Inferior parietal cortex (tissue), 1 donor: ENCODE measurements around the gene SKOR1.

Experiments used
- DNase-seq: peaks from one replicate; pipeline ENCODE4 v3.0.0-alpha.2; 2016; ENCODE audit errors: extremely low spot score

Gene SKOR1, protein sequence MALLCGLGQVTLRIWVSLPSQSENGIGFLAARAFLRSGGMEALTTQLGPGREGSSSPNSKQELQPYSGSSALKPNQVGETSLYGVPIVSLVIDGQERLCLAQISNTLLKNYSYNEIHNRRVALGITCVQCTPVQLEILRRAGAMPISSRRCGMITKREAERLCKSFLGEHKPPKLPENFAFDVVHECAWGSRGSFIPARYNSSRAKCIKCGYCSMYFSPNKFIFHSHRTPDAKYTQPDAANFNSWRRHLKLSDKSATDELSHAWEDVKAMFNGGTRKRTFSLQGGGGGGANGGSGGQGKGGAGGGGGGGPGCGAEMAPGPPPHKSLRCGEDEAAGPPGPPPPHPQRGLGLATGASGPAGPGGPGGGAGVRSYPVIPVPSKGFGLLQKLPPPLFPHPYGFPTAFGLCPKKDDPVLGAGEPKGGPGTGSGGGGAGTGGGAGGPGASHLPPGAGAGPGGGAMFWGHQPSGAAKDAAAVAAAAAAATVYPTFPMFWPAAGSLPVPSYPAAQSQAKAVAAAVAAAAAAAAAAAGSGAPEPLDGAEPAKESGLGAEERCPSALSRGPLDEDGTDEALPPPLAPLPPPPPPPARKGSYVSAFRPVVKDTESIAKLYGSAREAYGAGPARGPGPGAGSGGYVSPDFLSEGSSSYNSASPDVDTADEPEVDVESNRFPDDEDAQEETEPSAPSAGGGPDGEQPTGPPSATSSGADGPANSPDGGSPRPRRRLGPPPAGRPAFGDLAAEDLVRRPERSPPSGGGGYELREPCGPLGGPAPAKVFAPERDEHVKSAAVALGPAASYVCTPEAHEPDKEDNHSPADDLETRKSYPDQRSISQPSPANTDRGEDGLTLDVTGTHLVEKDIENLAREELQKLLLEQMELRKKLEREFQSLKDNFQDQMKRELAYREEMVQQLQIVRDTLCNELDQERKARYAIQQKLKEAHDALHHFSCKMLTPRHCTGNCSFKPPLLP

DNA sequence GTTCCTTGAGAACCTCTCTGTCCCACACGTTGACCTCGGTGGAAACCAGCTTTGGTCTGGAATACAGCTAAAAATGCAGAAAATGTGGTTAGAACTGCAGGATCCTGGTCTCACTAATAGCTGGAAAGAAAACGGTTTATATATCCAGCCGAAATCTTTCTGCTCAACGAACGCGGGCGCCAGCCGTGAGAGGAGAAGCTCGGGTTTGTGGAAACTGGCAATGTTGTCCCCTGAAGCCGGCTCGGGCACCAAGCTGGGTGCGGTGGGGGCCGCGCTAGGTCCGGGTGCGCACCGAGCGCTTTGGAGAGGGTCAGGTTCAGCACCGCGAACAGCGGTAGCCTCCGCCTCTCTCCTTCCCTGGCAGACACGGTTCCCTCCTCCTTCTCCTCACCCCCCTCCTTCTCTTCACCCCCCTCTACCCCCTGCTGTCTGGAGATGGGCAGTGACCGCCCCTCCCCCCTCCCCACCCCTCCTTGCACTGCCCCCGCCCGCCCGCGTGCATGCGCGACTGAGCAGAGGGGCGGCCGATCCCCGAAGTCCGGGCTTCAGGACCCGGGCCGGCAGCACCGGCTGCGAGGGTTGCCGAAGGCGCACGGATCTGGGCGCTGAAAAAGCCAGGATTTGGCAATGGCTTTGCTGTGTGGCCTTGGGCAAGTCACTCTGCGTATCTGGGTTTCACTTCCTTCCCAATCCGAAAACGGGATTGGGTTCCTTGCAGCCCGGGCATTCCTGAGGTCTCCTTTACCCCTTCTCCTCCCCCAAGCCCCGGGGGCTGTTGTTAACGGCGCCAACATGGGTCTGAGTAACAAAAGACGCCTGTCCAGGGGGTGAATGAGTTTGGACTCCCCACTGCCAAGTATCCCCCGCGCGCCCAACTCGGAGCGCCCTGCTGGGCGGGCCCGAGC, at the start of gene SKOR1:
Gene SKOR1 (plus strand): TSS at position 534 of the 905 bp plus-strand sequence. CDS start 94 bp downstream, at position 628.
- DNase-seq, result no peak

DNA sequence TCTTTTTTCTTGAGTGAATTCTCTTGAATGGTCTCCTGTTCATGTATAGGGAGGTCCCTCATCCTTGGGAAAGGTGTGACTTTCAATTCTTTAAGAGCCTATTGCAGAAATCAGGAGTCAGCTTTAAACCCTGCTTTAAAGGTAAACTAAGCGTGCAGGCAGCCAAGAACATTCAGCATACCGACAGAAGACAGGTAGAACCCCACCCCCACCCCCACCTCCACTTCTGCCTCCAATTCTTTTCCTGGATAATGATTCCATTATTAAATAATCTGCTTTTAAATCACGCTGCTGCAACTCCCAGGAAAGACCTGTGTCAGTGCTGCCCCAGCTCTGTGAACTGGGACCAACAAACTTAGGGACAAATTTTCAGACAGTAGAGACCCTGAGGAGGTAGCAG, 49.3 kb upstream of the SKOR1 start:
- DNase-seq, result no peak

DNA sequence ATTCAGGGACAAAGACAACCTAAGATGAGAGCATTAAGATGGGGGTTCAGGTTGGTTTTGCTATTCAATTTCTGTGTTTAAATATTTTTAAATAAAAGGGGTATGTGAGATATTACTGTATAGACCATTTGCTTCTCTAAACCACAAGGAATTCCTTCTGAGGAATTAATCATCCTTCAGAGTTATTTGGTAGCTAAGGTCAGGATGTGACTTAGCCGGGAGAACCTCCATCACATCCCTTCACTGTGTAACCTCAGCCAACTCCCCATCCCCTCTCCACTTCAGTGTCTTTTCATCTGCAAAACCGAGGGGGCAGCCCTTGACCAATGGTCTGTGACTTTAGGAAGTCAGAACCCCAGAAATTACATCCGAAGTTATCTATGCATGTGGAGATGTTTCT, 48.7 kb upstream of the SKOR1 start:
- DNase-seq, result no peak

DNA sequence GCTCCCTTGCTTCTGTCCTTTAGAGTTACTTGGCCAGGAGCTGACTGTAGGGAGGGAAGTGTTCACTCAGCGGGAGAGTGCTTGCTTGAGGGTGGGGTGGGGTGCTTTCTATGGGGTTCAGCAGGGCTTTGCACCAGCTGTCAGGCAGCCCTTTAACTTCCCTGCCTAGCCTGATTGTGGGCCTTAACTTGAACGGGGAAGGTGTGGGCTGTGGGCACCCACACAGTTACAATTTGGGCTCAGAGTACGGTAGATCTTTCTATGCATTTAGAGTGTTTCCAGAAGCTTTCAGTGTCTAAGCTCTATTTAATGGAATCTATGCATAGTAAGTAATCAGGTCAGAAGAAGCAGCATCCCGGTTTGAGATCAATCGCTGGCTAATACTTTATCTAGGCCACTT, 48.2 kb upstream of the SKOR1 start:
- DNase-seq, result no peak

DNA sequence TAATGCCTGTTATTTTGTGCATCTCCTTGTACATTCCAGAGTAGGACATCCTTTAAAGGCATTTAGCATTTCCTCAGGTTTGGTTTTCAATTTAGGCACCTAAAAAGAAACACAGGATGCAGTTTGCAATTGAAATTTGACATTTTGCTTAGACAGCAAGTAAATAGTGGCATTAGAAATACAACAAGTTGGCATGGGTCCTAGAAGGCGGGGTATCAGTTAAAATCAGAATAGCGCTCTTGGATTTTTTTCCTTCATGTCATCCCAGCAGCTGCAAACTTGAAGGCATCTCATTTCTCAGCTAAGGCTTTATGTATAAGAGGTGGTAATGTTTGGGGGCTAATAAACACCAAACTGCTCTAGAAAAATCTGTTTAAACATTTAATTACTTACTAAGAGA, 47.5 kb upstream of the SKOR1 start:
- DNase-seq, result no peak

DNA sequence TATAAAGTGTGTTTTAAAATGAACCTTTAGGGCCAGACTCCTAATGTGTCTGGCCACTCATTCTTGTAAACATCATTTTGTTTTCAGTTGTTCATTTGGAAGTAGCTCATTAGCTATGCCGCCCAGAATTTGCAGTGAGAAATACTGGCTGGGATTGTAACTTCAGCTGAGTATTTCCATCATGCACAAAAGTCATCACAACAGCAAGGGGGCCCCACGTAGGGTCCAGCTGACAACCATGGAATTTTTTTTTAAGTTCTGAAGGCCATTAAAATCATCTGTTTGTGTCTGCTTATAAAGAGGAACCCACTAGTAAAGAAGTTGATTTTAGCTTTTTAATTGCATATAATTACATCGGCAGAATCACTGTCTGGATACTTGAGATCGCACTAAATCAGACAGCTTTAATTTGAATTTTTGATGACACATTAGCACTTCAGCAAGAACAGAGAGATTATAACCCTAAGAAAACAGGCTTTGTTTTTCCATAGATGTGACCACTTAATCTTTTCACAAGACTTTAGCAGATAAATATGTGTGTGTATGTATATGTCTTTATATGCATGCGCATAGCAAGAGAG, 46.3 kb upstream of the SKOR1 start:
- no peak for DNase-seq

DNA sequence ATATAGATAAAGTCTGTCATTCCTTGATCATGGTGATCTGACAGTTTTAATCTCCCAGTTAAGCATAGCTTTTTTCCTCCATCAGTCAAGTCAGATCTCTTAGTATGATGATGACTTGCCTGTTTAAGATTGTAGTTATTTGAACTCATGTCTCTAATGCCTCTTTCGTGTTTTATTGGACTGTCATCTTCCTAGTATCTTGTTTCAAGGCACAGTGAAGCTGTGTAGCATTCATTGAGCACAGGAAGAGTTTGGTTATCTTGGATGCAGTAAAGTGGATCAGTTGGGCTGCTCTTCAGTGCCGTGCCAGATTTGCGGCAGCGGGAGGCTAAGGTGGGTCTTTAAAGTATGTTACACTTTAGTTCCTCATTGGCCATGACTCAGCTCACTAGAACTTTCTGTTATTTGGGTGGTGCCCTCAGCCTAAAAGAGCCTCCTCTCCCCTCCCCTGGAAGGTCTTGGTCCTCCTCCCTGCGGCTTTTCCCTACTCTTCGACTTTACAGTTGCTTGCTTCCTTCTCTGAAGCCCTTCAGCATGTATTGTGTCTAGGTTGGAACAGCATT, 45.7 kb upstream of the SKOR1 start:
- DNase-seq, result no peak

DNA sequence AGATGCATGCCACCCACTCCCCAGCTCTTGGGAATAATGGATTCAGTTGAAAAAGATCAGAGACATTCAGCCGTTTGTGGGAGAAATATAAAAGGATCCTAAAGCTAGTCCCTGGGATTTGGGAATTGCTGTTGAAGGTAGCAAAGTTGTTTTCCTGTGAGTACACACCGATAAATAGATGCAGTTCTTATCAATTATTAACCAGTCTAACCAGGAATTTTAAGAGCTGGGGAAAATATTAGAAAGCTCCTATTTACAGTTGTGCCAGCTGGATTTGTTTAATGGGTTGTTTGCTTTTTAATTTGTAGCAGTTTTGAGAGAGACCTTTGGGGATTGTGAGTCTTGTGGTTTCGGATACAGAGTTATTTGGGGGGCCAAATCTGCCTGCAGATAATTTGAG, 44.2 kb upstream of the SKOR1 start:
- no peak for DNase-seq

DNA sequence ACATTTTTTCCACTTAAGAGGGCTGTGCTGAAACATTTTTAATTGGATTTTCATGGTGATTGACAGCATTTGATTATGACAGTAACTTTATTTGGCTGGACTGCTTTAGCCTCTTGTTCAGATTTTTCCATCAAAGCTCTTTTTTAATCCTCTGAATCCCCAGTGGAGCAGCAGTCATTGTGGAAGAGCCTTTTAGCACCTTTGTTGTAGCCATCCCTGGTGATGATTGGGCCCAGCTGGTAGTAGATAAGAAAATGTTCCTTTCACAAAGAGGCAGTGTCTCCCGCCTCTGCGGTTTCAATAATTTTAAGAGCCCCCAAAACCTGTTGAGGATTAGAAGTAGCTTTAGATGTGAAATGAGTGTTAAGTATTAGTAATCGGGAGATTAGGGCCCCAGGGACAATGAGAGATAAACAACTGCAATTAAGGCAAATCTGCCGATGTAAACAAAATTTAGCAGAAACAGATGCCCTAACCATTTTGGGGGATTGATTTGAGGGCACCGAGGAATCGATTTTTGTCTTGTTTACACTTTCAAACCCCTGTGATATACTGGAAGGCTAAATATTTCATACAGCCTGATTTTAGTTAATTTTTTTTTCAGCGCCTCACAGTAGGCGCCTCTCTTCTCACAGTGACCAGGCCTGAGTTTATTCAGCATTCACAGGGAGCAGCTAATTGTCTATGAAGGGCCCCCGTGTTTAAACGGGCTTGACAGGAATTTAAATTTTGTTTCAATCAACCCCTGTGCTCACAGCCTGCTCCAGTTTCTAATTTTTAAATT, 43.2 kb upstream of the SKOR1 start:
- no peak for DNase-seq

DNA sequence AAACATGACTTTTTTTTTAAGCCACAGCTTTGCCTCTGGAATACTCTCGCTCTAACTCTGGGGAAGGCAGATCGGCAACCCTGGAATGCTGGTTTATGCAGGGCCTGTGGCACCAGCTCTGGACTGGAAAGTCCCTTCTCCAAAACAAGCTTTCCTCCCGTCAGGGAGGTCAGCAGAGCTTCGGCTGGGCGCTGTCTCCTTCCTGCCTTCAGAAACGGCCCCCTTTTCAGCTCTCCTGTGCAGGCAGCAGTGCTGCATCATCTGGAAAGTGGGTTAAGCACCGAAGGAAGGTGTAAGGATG, 42.7 kb upstream of the SKOR1 start:
- DNase-seq, result no peak

DNA sequence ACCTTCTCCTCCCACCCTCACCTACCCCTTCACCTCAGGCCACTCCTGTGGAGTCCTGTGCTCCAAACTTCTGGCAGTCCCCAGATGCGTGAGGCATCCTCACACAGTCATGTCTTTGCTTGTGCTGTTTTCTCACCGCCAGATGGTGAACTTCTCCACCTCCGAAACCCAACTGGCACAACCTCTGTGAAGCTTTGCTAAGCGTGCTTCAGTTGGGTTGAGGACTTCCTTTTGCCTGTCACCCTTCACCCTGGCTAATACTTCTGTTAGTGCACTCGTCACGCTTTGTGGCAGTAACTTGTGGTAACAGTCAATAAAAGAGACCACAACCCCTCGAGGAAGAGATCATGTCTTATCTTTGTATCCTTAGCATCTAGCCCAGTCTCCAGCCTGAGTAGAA, 42.0 kb upstream of the SKOR1 start:
- DNase-seq, result no peak

DNA sequence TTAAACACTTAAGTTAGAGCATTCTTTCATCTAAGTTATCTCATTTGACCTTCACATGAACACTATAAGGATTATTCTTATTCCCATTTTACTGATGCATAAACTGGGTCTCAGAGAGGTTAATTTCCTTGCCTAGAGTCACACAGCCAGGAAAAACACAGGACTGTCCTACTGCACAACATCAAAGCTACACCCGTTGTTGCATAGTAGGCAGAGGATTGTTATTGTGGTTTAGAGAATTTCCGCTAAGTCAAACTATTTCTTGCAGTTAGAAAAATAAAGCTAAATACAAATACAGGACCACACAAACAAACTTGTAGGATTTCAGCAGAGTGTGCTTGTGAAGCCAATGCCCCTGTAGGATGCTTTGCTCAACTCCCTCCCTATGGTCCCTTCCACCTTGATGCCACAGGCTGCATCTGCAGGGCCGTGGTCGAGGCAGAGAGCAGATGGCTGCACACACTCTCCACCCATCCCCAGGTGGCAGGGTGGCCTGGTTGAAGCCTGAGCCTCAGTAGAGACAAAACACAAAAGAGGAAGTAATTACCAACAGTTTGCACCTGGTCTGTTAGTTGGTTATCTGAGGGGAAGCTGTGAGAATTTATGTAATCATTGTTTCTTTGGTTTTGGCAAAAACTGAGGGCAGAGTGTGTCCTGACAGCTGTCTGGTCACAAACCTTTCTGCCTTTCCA, 41.1 kb upstream of the SKOR1 start:
- no peak for DNase-seq

DNA sequence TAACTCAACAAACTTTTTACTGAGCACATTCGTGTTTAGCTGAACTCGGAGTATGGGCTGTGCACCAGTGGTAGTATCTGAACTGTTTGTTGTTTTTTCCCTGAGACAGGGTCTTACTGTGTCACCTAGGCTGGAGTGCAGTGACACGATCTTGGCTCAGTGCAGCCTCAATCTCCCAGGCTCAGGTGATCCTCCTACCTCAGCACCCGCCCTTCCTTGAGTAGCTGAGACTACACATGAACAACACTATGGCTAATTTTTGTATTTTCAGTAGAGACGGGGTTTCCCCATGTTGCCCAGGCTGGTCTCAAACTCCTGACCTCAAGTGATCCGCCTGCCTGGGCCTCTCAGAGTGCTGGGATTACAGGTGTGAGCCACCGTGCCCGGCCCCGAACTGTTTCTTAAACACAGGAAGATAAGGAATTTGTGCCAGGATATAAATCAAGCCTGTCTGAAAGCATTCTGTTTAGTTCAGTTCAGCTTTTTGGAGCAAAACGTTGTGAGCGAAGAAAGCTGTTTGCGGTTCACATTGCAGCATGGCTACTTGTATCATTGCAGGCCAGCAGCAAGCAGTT, 40.4 kb upstream of the SKOR1 start:
- no peak for DNase-seq

DNA sequence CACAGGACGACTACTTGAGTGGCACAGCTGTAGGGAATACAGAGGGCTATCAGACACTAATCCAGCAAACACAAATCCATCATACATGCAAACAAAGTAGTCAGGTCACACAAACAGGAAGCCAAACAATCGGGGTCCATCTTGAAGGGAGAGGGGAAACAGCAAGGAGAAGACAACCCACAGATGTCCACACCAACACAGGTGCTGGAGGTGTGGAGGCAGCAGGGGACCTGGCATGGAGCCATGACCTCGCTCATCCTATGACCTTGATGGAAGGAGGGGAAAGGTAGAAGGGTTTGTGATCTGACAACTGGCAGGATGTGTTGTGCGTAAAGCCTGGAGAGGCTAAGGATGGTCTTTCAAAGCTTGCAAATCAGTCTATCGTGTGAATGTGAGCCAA, 39.9 kb upstream of the SKOR1 start:
- DNase-seq, result no peak

DNA sequence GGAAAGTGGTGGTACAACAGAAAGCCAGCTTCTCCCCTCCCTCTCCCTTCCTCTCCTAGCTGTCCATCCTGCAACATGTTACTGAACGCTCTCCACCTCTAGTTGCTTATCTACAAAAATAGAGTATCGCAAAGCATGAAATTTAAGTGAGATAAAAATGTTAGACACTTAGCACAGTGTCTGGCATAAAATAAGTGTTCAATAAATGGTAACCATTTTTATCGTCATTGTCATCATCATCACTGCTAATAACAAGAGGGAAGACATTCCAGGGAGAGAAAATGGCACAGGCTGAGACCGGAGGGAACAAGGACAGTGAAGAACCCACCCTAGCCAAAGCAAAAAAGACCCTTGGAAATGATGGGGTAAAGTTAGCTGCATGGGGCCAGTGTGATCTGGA, 38.7 kb upstream of the SKOR1 start:
- no peak for DNase-seq

DNA sequence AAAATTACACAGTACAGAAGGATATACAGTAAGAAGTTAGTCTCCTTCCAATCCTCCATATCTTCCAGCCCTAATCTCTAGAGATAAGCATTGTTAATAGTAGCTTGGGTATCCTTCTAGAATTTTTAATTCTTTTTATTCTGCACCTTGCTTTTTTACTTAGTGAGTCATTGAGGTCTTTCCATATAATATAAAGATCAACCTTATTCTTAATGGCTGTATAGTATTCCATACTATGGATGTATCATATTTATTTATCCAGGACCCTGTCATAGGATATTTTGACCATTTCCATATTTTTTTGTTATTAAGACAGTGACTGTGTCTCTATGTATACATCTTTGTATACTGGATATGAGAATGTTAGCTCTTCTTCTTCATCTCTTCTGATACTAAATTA, 36.3 kb upstream of the SKOR1 start:
- DNase-seq, result no peak

DNA sequence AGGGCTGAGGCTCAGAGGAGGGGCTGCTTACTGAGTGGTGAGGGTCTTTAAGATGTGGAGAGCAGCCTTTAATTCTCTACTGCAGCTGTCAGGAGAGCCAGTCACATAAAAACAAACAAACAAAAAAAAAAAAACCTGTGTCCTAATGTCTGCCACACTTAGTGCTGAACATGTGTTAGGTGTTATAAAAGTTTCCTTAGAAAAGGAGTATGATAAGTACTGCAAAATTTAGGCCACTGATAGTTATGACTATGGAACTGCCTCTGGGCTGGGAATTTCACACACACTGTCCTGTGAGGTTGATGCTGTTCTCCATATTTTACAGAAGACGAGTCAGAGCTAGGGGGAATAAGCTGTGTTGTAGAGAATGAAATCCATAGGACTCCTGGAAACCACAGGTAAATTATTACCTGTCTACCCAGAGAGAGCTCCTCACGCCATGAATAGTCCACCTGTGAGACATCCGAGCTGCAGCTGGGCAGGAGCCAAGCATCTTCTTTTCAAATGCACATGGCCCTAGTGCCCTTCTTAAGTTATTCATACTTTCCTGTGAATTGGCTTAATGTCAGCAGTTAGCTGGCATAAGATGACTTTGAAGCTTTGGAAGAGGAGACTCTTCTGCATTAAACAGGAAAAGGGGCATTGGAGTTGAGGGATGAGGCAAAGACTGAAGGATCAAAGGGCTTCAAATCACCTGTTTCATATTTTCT, 34.5 kb upstream of the SKOR1 start:
- no peak for DNase-seq

DNA sequence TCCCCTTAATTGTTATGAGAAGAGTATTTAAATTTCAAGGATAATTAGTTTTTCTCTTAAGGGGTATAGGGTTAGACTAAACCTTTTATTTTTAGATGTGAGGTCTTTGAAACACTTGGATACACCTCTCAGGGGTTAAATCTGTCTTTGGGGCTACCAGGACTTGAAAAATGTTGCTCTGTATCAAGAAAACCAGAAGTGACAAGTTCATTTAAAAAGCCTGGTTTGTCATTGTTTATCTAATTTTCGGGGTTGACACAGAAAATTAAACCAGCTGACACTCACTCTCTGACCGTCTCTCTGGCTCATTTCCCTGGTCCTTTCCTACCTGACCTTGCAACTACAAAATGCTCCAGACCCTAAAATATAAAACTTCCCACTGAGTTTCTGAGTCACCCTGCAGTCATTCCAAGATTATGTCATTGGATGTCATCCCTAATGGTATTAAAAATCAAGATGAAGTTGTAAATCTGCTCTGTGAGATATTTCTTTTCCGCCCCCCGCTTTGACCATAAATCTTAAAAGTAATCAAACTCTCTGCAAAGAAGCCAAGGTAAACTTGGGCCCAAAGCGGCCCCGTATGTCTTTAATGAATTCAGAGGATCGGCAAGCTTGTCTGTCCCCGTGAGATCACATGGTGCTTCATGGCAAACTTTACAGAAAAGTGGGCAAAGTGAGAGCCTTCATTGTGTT, 32.9 kb upstream of the SKOR1 start:
- no peak for DNase-seq
